HG02852 (cell line): ENCODE data around the gene IL27RA.

ENCODE experiments used
- ATAC-seq: cut with Tn5 transposase; IDR thresholded peaks from one replicate; pipeline ENCODE4 v1.9.1; 2021; ENCODE audit warnings: mild to moderate bottlenecking, moderate library complexity; ENCODE audit not compliant: unreplicated experiment

Gene IL27RA

DNA sequence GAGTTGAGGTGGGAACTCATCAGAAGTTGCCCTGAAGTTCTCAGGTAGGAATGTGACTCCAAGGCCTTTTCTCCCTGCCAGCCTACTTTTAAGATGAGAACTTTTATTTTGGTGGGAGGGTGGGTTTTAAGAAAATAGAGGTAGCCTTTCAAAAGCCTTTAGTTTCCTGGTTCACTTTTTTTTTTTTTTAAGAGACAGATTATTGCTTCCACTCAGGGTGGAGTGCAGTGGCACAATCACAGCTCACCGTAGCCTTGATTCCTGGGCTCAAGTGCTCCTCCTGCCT lies 51.1 kb downstream of the IL27RA start:
- ATAC-seq = no peak

DNA sequence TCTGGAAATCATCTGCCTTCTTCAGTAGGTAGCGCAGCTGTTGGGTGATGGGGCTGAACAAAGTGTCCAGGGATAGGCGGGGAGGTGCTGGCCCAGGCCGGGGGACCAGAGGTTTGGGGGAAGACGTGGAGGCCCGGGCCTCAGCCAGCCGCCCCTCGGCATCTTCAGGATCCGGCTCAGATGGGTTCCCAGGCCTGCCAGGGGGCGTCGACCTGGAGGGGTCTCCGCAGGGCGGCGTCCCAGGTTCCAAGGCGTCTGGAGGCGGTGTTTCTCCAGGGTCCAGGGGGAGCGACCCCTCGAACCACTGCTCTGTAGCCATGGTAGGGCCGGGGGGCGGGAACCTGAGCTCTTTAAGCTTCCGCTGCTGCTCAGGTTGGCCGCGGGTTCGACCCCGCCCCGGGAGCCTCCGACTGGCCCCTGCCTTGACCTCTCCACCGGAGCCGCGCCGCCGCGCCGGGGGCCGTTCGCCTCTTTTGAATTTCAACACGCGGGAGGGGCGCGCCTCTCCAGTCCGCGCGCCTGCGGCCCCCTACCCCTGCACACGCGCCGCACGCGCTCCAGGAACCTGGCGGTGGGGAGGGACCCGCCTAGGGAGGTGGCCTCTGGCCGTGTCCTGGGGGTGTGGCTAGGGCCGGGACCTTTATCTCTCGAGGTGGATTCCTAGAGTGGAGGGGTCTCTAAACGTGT lies 53.9 kb downstream of the IL27RA start, which contains the start of gene C19orf67:
Gene C19orf67 (minus strand): TSS at position 475 of the 687 bp plus-strand sequence. CDS start 156 bp downstream, at position 319.
- no peak for ATAC-seq

DNA sequence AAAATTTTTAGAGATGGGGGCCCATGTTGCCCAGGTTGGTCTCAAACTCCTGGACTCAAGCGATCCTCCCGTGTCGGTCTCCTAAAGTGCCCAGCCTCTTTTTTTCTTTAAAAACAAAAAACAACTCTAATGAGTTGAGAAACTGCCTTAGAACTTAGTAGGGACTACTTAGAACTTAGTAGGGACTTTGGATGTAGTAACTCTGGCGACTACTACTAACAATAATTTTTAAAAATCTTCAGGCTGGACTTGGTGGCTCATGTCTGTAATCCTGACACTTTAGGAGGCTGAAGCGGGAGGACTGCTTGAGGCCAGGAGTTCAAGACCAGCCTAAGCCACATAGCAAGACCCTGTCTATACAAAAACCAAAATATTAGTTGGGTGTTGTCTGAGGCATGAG lies 54.5 kb downstream of the IL27RA start:
- ATAC-seq = no peak

- no peak for ATAC-seq
Observed at GRCh38 chr19:14088634-14089411, 57.3 kb downstream of the IL27RA start.

DNA sequence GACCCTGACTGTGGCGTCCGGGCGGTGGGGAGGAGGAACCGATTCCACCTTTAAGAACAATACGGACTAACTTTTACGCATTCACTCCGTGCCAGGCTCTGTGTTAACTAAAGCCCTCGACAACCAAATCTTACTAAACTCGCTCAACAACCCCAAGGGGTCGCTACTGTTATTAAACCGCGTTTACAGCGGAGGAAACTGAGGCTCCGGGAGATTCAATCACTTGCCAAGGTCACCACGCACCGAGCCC lies 57.8 kb downstream of the IL27RA start:
- no peak for ATAC-seq

DNA sequence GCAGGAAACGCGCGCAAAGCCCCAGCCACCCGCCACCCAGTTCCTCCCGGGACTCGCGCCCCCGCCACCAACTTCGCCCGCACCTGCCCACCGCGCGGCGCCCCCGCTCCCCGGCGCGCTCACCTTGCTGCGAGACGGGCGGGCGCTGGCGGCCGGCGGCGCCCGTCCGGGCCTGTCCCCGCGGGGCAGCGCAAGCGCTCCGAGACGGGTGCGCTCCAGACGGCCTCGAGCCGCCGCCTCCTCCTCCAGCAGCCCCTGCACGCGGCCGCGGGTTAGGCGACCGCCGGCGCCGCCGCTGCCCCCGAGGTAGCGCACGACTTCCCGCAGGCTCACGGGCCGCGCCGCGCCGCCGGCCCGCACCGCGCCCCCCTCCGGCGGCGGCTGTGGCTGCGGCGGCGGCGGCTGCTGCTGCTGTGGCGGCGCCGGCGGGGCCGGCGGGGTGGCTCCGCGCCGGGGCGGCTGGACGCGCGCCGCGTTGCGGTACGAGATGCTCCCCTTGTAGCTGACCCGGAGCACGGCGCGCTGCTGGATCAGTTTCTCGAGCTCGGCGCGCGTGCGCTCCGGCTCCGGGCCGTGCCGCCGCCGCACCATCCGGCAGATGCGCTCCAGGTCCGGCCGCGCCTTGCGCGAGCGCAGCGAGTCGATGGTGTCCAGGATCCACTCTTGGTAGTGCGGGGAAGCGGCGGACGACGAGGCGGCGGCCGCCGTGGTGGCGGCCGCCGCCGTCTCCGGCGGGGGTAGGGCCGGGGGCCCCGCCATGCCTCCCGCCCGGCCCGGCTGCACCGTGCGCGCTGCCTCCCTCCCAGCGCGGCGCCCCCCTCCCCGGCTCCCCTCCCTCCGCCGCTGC lies 58.3 kb downstream of the IL27RA start:
- ATAC-seq = peak; percentile 14

DNA sequence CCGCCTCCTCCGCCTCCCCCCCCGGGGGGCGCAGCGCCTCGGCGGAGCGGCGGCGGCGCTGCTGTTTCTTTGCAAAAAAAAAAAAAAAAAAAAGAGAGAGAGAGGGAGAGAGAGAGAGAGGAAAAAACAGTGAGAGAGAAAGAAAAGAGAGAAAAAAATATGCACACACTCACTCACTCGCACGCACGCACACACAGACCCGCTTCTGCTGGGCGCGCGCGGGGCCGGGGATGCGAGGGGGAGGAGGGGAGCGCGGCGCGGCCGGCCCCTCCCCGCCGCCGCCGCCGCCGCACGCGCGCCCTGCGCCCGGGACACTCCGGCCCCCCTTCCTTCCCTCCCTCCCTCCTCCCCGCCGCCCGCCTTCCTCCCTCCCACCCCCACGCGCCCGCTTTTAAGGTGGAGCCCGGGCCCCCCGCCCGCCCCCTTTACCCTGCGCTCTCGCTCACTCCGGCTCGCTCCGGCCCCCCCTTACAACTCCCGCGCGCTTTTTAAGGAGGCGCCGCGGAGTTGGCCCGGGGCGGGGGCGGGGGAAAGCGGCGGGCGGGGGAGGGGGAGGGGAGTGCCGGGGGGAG lies 59.0 kb downstream of the IL27RA start, which contains the start of gene SAMD1:
Gene SAMD1 (minus strand): TSS at position 243 of the 572 bp plus-strand sequence.
- ATAC-seq = peak; percentile 38

- ATAC-seq = peak; percentile 56
Observed at GRCh38 chr19:14091081-14091812, 59.7 kb downstream of the IL27RA start.

GRCh38 chr19:14091813-14092462 lies 60.4 kb downstream of the IL27RA start:
- peak; percentile 2 for ATAC-seq

GRCh38 chr19:14093117-14093823 lies 61.7 kb downstream of the IL27RA start:
- no peak for ATAC-seq

GRCh38 chr19:14094854-14095253 lies 63.3 kb downstream of the IL27RA start:
- ATAC-seq = no peak

GRCh38 chr19:14096272-14096992 lies 64.9 kb downstream of the IL27RA start:
- ATAC-seq = no peak

DNA sequence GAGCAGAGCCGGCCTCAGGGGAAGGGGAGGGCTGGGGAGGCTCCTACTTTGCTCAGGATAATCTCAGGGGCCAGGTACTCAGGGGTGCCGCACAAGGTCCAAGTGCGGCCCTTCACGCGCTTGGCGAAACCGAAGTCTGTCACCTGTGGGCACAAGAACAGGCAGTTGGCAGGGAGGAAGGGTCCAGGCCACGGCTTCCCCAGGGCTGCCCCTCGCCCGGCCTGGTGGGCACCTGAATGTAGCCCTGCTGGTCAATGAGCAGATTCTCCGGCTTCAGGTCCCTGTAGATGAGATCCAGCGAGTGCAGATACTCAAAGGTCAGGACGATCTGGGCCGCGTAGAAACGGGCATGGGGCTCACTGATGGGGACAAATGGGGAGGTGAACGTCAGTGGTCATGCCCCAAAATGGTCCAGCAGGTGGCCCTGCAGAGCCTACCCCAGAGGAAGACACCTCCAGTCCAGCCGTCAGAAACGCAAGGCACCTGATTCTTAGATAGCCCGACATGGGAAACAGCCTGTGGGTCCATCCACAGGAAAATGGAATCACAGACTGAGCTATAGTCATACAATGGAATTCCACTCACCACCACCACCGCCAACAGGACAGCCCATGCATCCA lies 66.1 kb downstream of the IL27RA start:
- no peak for ATAC-seq

- no peak for ATAC-seq
Observed at GRCh38 chr19:14101003-14101545, 69.5 kb downstream of the IL27RA start.

- no peak for ATAC-seq
Observed at GRCh38 chr19:14102102-14102696, 70.6 kb downstream of the IL27RA start.

- no peak for ATAC-seq
Observed at GRCh38 chr19:14102756-14103155, 71.2 kb downstream of the IL27RA start.
